SIG-M5 treated with dmso at 0.1 percent for 504 hours (cell line): Measurements from ENCODE around the gene MED1.

Source experiments
- DNase-seq: peaks from one replicate; lab custom pipeline; 2025; ENCODE audit not compliant: unreplicated experiment; lab: John Stamatoyannopoulos, UW

The MED1 gene

GRCh38 chr17:39364236-39365025 is 86.6 kb downstream of the MED1 start:
- peak; percentile 36 for DNase-seq

- no peak for DNase-seq
Observed at GRCh38 chr17:39361064-39361463, 90.0 kb downstream of the MED1 start.

GRCh38 chr17:39360537-39360936 is 90.5 kb downstream of the MED1 start:
- DNase-seq = no peak

- DNase-seq = no peak
Observed at GRCh38 chr17:39359994-39360393, 91.1 kb downstream of the MED1 start.

- no peak for DNase-seq
Observed at GRCh38 chr17:39357986-39358385, 93.1 kb downstream of the MED1 start.

- no peak for DNase-seq
Observed at GRCh38 chr17:39357488-39357887, 93.6 kb downstream of the MED1 start.
